Duodenal mucosa (tissue), 2 donors: ENCODE measurements around the gene CXXC5.
A peak's percentile ranks its signal among the peaks of the same experiment; 100 is the strongest.

Experiments
- H3K27ac ChIP-seq: one replicate; pipeline ENCODE4 v1.7.0; 2013; ENCODE audit warnings: low read depth, low read length
- H3K27me3 ChIP-seq, 2 donors: one replicate each; pipeline ENCODE4 v1.7.0; 2013; ENCODE audit warnings: low read length in 2 of 2, control low read depth in 1 of 2; ENCODE audit not compliant: insufficient read depth in 2 of 2, control insufficient read depth in 1 of 2
- H3K36me3 ChIP-seq, 2 donors: one replicate each; pipeline ENCODE4 v1.7.0; 2013; ENCODE audit warnings: low read length in 2 of 2, control low read depth in 1 of 2; ENCODE audit not compliant: insufficient read depth in 2 of 2, control insufficient read depth in 1 of 2
- H3K4me1 ChIP-seq, 2 donors: one replicate each; pipeline ENCODE4 v1.7.0; 2013; ENCODE audit warnings: low read length in 2 of 2, control low read depth in 1 of 2; ENCODE audit not compliant: insufficient read depth in 2 of 2, control insufficient read depth in 1 of 2
- H3K4me3 ChIP-seq, 2 donors: one replicate each; pipeline ENCODE4 v1.7.0; 2013; ENCODE audit warnings: low read length in 2 of 2, low read depth in 1 of 2
- H3K9ac ChIP-seq, 2 donors: one replicate each; pipeline ENCODE4 v1.7.0; 2013; ENCODE audit warnings: low read length in 2 of 2, low read depth in 1 of 2
- H3K9me3 ChIP-seq, 2 donors: one replicate each; pipeline ENCODE4 v1.7.0; 2013; ENCODE audit warnings: low read length in 2 of 2, control low read depth in 1 of 2; ENCODE audit not compliant: control insufficient read depth in 1 of 2

Gene CXXC5

DNA sequence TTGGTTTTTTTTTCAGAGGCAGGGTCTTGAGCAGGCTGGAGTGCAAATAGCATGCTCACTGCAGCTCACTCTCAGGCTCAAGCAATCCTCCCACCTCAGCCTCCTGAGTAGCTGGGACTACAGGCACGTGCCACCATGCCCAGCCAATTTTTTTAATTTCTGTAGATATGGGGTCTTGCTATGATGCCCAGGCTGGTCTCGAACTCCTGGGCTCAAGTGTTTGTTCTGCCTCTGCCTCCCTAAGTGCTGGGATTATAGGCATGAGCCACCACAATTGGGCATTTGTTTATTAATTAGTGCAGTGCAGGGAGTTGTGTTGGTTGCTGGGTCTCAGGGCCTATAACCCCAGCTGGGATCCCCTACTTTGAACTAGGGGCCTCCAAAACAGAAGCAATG lies 47.0 kb downstream of the CXXC5 start:
- Histone ChIP-seq H3K27ac (no peak overlapping the region), H3K9me3 (no peaks in the 10 kb centered on the region), H3K36me3 (no peaks in the 10 kb centered on the region), H3K4me1 (peaks cover 25 to 32% of the 10 kb centered on the region in 2 donors), H3K27me3 (peaks cover 7% of the 10 kb centered on the region in 2 donors), H3K4me3 (no peak overlapping the region), H3K9ac (no peak overlapping the region)

DNA sequence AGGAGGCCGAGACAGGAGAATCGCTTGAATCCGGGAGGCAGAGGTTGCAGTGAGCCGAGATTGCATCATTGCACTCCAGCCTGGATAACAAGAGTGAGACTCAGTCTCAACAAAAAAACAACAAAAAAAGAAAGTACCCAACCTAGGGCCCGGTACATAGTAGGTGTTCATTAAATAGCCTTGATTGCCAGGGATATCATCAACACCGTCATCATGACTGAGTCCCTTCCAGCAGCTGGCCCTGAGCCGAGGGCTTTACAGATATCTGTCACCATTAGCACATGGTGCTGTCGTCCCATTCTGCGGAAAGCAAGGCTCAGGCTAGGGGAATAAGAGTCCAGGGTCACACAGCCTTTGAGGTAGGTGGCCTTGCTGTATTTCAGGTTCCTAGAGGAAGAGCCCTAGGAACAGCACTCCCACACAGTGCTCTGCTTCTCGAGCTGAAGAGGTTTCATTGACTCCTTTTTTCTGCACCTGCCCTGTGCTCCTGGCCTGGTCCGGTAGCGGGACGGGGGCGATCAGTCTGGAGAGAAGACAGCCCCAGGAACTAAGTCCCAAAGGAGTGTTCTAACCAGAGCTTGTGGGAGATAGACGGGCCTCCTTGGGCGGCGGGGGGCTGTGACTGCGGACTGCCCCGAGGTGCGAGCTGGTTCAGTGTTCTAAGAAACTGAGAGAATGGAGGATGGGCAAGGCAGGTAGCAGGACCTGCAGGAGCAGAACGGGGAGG lies 48.2 kb downstream of the CXXC5 start:
- Histone ChIP-seq H3K9ac (no peak overlapping the region), H3K9me3 (no peaks in the 10 kb centered on the region), H3K27ac (peak overlapping the region; percentile 11), H3K4me1 (peaks cover 35 to 37% of the 10 kb centered on the region in 2 donors), H3K27me3 (peaks cover 7% of the 10 kb centered on the region in 2 donors), H3K36me3 (no peaks in the 10 kb centered on the region), H3K4me3 (no peak overlapping the region)

DNA sequence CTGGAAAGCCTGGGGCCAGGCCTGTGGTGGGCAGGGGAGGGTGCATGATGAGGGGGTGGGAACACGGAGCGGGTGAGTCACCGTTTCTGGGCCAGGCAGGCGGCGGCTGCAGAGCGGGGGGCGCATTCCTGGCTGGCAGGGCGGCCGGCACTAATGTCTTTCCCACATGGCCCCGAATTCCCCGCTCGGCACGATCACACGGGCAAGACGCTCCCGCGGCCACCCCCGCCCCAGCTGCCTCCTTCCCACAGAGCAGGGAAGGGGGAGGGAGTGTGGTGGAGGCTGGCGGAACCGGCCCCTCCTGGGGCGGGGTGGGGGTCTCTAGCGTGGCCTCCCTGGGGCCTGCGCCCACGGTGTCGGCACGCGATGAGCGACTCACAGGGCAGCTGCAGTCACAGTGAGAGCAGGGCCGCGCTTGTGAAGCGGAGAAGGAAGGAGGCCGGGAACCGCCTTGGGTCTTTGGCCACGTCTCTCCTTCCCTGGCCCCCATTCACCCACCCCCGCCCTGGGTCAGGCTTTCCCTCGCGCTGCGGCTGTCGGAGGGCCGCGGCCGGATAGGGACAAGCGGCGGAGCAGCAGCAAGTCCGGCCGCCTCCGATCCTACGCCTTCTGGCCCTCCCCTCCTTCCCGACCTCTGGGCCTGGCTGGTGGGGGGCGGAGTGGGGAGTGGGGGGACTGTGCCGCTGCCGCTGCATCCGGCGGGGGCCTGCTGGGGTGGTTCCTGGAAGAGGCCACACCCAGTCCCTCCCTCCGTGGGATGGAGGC lies 48.9 kb downstream of the CXXC5 start:
- Histone ChIP-seq H3K4me1 (peaks cover 38 to 41% of the 10 kb centered on the region in 2 donors), H3K9me3 (no peaks in the 10 kb centered on the region), H3K36me3 (no peaks in the 10 kb centered on the region), H3K27ac (peak overlapping the region; percentile 89), H3K4me3 (peak overlapping the region; percentile 50 to 55), H3K27me3 (peaks cover 7% of the 10 kb centered on the region in 2 donors), H3K9ac (peak overlapping the region; percentile 32 to 34)

- H3K4me3 ChIP-seq = no peak overlapping the region
- H3K36me3 ChIP-seq = no peaks in the 10 kb centered on the region
- H3K27me3 ChIP-seq = peaks cover 7% of the 10 kb centered on the region in 2 donors
- H3K4me1 ChIP-seq = peaks cover 38 to 41% of the 10 kb centered on the region in 2 donors
- H3K9me3 ChIP-seq = no peaks in the 10 kb centered on the region
- peak overlapping the region; percentile 59 for H3K27ac ChIP-seq
- H3K9ac ChIP-seq = no peak overlapping the region
Measured at GRCh38 chr5:139698490-139699146, 50.5 kb downstream of the CXXC5 start.

- H3K9me3 ChIP-seq = no peaks in the 10 kb centered on the region
- peak overlapping the region in 1 of 2 donors; percentile 12 for H3K9ac ChIP-seq
- H3K27me3 ChIP-seq = peaks cover 7% of the 10 kb centered on the region in 2 donors
- H3K4me3 ChIP-seq = no peak overlapping the region
- H3K27ac ChIP-seq = no peak overlapping the region
- H3K4me1 ChIP-seq = peaks cover 38 to 41% of the 10 kb centered on the region in 2 donors
- no peaks in the 10 kb centered on the region for H3K36me3 ChIP-seq
Measured at GRCh38 chr5:139699351-139699750, 51.2 kb downstream of the CXXC5 start.

- H3K27me3 ChIP-seq = peaks cover 7% of the 10 kb centered on the region in 2 donors
- no peak overlapping the region for H3K4me3 ChIP-seq
- H3K27ac ChIP-seq = no peak overlapping the region
- H3K4me1 ChIP-seq = peaks cover 38 to 41% of the 10 kb centered on the region in 2 donors
- no peaks in the 10 kb centered on the region for H3K36me3 ChIP-seq
- H3K9ac ChIP-seq = no peak overlapping the region
- H3K9me3 ChIP-seq = no peaks in the 10 kb centered on the region
Measured at GRCh38 chr5:139700711-139701055, 52.5 kb downstream of the CXXC5 start.

DNA sequence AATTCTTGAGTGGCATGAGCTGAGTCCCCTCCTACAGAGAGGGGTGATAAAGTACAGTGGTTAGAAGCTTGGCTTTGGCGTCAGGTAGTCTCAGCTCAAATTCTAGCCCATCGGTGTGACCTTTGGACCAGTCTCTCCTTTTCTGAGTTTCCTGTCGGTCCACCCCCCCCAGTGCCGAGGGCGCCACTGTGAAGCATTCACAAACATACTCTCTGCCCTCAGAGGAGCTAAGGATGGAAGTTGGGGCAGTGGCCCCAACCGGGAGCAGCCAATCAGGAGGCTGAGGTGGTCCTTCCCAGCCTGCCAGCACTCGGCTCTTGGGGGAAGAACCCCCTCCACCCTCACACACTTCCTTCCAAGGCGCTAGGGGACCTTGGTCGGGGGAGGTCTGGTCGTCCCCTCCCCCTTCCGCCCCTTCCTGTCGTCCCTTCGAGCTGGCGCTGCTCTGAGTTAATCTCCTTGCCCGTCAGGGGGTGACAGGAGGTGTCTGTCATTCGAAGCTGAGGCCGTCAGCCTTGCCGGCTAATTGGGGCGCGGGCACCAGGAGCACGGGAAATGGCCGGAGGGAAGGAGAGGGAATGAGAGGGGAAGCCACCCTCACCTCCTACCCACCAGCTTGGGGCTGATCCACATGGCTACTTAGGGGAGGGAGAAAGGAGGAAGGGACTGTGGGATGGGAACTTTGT lies 53.0 kb downstream of the CXXC5 start:
- H3K9ac ChIP-seq = peak overlapping the region in 1 of 2 donors; percentile 32
- H3K4me1 ChIP-seq = peaks cover 38 to 41% of the 10 kb centered on the region in 2 donors
- H3K27ac ChIP-seq = no peak overlapping the region
- H3K4me3 ChIP-seq = peak overlapping the region; percentile 48 to 49
- peaks cover 7% of the 10 kb centered on the region in 2 donors for H3K27me3 ChIP-seq
- H3K9me3 ChIP-seq = no peaks in the 10 kb centered on the region
- no peaks in the 10 kb centered on the region for H3K36me3 ChIP-seq

DNA sequence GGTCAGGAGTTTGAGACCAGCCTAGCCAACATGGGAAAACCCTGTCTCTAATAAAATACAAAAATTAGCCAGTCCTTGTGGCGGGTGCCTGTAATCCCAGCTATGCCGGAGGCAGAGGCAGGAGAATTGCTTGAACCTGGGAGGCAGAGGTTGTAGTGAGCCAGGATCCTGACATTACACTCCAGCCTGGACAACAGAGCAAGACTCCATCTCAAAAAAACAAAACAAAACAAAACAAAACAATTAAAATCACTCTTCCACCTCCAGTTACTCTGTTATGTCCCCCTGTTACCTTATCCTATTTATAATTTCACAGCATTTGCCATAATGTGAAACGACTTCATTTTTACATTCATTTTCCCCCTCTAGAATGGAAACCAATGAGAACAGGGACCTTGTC lies 54.4 kb downstream of the CXXC5 start:
- H3K4me3 ChIP-seq = no peak overlapping the region
- no peaks in the 10 kb centered on the region for H3K36me3 ChIP-seq
- H3K4me1 ChIP-seq = peaks cover 30 to 32% of the 10 kb centered on the region in 2 donors
- peaks cover 6 to 7% of the 10 kb centered on the region in 2 donors for H3K27me3 ChIP-seq
- no peaks in the 10 kb centered on the region for H3K9me3 ChIP-seq
- no peak overlapping the region for H3K9ac ChIP-seq
- no peak overlapping the region for H3K27ac ChIP-seq

DNA sequence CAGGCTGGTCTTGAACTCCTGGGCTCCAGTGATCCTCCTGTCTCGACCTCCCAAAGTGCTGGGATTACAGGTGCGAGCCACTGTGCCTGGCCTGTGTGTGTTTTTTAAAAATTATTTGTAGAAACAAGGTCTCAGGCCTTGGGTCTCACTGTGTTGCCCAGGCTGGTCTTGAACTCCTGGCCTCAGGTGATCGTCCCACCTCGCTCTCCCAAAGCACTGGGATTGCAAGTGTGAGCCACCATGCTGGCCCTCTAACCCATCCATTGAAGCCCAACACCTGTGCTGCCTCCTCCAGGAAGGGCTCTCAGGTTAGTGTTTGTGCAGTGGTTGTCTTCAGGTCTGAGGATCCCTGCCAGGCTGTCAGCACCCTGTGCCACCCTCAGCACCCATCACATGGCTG lies 56.6 kb downstream of the CXXC5 start:
- no peak overlapping the region for H3K4me3 ChIP-seq
- H3K27ac ChIP-seq = no peak overlapping the region
- H3K4me1 ChIP-seq = peaks cover 22 to 29% of the 10 kb centered on the region in 2 donors
- H3K9ac ChIP-seq = no peak overlapping the region
- H3K9me3 ChIP-seq = no peaks in the 10 kb centered on the region
- no peaks in the 10 kb centered on the region for H3K27me3 ChIP-seq
- H3K36me3 ChIP-seq = no peaks in the 10 kb centered on the region
